Endothelial cell of umbilical vein (primary cell): ENCODE measurements around the gene STAT4. TPM values are rescaled to one million over a fixed set of nuclear protein-coding genes. Genes with fewer than 3 reads are reported as not detected.

Experiments
- BruUV-seq: library from RNA; stranded (reverse); fragments of 400-500 nt; replicated peaks from 2 replicates; lab custom pipeline; 2021; lab: Mats Ljungman, UMichigan
- CTCF ChIA-PET: fragments of 300-600, 350-600 bp; sonication (Branson Sonifier 250); formaldehyde crosslinking; loops from one replicate; lab custom pipeline; 2021; ENCODE audit warnings: antibody characterized with exemption, inconsistent platforms; lab: Charles Lee
- POLR2A ChIA-PET: fragments of 300-600, 350-600 bp; sonication (Branson Sonifier 250); formaldehyde crosslinking; loops from one replicate; lab custom pipeline; 2021; ENCODE audit warnings: antibody characterized with exemption, inconsistent platforms; lab: Charles Lee
- DNase-seq: peaks from one replicate; pipeline ENCODE4 v3.0.0-alpha.2; 2011; ENCODE audit warnings: low read depth, low spot score
- FAIRE-seq: peaks from 2 replicates; lab custom pipeline; 2011; peaks lifted over from hg19 to GRCh38; lab: Jason Lieb, UNC
- H2AFZ ChIP-seq: 2 replicates; pipeline ENCODE4 v1.6.0; 2012; ENCODE audit warnings: low read depth, low read length, control low read depth, inconsistent platforms
- H3K27ac ChIP-seq: 2 replicates; pipeline ENCODE4 v1.5.1; 2011; ENCODE audit warnings: low read depth, mild to moderate bottlenecking, control low read depth, low read length, moderate library complexity; ENCODE audit not compliant: insufficient read depth
- H3K27me3 ChIP-seq, 2 experiments: 2 replicates each; pipeline versions ENCODE4 v1.6.0 to v1.6.1; 2011; ENCODE audit warnings: low read length in 2 of 2, mixed read lengths in 1 of 2; ENCODE audit not compliant: control insufficient read depth in 2 of 2, insufficient read depth in 2 of 2
- H3K36me3 ChIP-seq, 2 experiments: 2 replicates in 1 of 2; 3 replicates in 1 of 2; pipeline ENCODE4 v1.5.1; 2011; ENCODE audit warnings: low read length in 2 of 2, mild to moderate bottlenecking in 1 of 2, moderate library complexity in 1 of 2; ENCODE audit not compliant: control insufficient read depth in 2 of 2, insufficient read depth in 2 of 2; ENCODE audit errors: extremely low read depth in 1 of 2
- H3K4me1 ChIP-seq: 3 replicates; pipeline ENCODE4 v1.5.1; 2011; ENCODE audit warnings: mild to moderate bottlenecking, low read length; ENCODE audit not compliant: control insufficient read depth, insufficient read depth; ENCODE audit errors: extremely low read depth
- H3K4me2 ChIP-seq: 2 replicates; pipeline ENCODE4 v1.6.1; 2011; ENCODE audit warnings: low read length, control low read depth, mixed read lengths; ENCODE audit not compliant: insufficient read depth
- H3K4me3 ChIP-seq, 3 experiments: fragments of 200-600 bp in 1 of 3; sonication (generic), shearing (Covaris generic) in 1 of 3; replicated peaks in 1 of 3; 2 replicates each; pipeline ENCODE4 v1.5.1; 2011 to 2016; ENCODE audit warnings: control low read depth in 3 of 3, low read length in 3 of 3, mild to moderate bottlenecking in 2 of 3, inconsistent platforms in 1 of 3, low read depth in 1 of 3, moderate library complexity in 1 of 3; ENCODE audit not compliant: insufficient read depth in 1 of 3
- H3K79me2 ChIP-seq: 2 replicates; pipeline ENCODE4 v1.6.0; 2012; ENCODE audit warnings: low read length, inconsistent platforms; ENCODE audit not compliant: control insufficient read depth, insufficient read depth
- H3K9ac ChIP-seq: replicated peaks from 2 replicates; pipeline ENCODE3; 2011; ENCODE audit warnings: low read length, control low read depth; ENCODE audit not compliant: insufficient read depth; ENCODE audit errors: extremely low read depth
- H3K9me1 ChIP-seq: replicated peaks from 3 replicates; pipeline ENCODE4 v1.6.0; 2011; ENCODE audit warnings: mild to moderate bottlenecking, low read length; ENCODE audit not compliant: control insufficient read depth, insufficient read depth; ENCODE audit errors: extremely low read depth
- H3K9me3 ChIP-seq: replicated peaks from 2 replicates; pipeline ENCODE4 v1.5.1; 2012; ENCODE audit warnings: low read length, inconsistent platforms; ENCODE audit not compliant: control insufficient read depth, insufficient read depth
- H4K20me1 ChIP-seq: replicated peaks from 2 replicates; pipeline ENCODE3; 2011; ENCODE audit warnings: mild to moderate bottlenecking, low read length; ENCODE audit not compliant: control insufficient read depth, insufficient read depth; ENCODE audit errors: extremely low read depth
- EZH2 ChIP-seq: IDR thresholded peaks from 2 replicates; pipeline ENCODE4 v1.6.1; 2012; ENCODE audit warnings: borderline replicate concordance, low read depth, mild to moderate bottlenecking, moderate library complexity, low read length, inconsistent platforms; ENCODE audit not compliant: severe bottlenecking
- FOS ChIP-seq: IDR thresholded peaks from 2 replicates; pipeline ENCODE4 v1.6.1; 2011; ENCODE audit warnings: mild to moderate bottlenecking, low read length, moderate library complexity, borderline replicate concordance; ENCODE audit not compliant: insufficient read depth
- GATA2 ChIP-seq: IDR thresholded peaks from 2 replicates; pipeline ENCODE4 v1.7.0; 2011; ENCODE audit warnings: low read depth, mild to moderate bottlenecking, moderate library complexity, mixed read lengths, low read length; ENCODE audit not compliant: insufficient read length, insufficient read depth
- JUN ChIP-seq: IDR thresholded peaks from 2 replicates; pipeline ENCODE4 v1.6.1; 2011; ENCODE audit warnings: borderline replicate concordance, low read depth; ENCODE audit not compliant: insufficient read length, insufficient read depth
- MAX ChIP-seq: IDR thresholded peaks from 2 replicates; pipeline ENCODE4 v1.6.1; 2011; ENCODE audit not compliant: insufficient read depth, insufficient read length
- MYC ChIP-seq: IDR thresholded peaks from one replicate; pipeline ENCODE4 v1.6.1; 2011; ENCODE audit warnings: mild to moderate bottlenecking, low read depth, low read length
- POLR2A ChIP-seq: IDR thresholded peaks from 2 replicates; pipeline ENCODE4 v1.6.1; 2012; ENCODE audit warnings: low read depth, mild to moderate bottlenecking, control low read depth, low read length
- POLR2AphosphoS5 ChIP-seq: IDR thresholded peaks from 2 replicates; pipeline ENCODE4 v1.6.1; 2012; ENCODE audit warnings: low read depth, mild to moderate bottlenecking, control low read depth, low read length, moderate library complexity; ENCODE audit not compliant: insufficient read depth
- dilution Hi-C: fragments of 300-500 bp; cut with MboI; formaldehyde crosslinking; loops from one replicate; pipeline ENCODE4 v1.15.0; 2019; ENCODE audit warnings: low sequenced_read_pairs; ENCODE audit not compliant: extremely low pct_ligation_motif_present
- intact Hi-C: fragments of 100-400 bp; cut with micrococcal nuclease; formaldehyde crosslinking; loops from one replicate; pipeline ENCODE4 v1.10.0; 2022
- polyA plus RNA-seq, 4 experiments: library from polyadenylated mRNA; depleted of rRNA in 3 of 4; stranded (reverse) in 3 of 4; unstranded in 1 of 4; fragments of >200 nt; gene quantifications; 2 replicates each; pipeline versions ENCODE4 v1.2.1 to v1.2.3, GENCODE V29; 2011 to 2012; ENCODE audit warnings: missing spikeins in 1 of 4
- total RNA-seq: library from RNA; stranded (reverse); gene quantifications from 2 replicates; pipeline ENCODE4 v1.2.3, GENCODE V29; 2021
- TF ChIP-seq, protein P1 (sequence below), 2 donors: IDR thresholded peaks; 1 replicate in 1 of 2; 2 replicates in 1 of 2; pipeline ENCODE4 v1.5.1; 2011; ENCODE audit warnings: low read length in 2 of 2, mild to moderate bottlenecking in 2 of 2, moderate library complexity in 2 of 2, control low read depth in 1 of 2, inconsistent platforms in 1 of 2, low read depth in 1 of 2; ENCODE audit not compliant: insufficient read depth in 1 of 2; ENCODE audit errors: extremely low read depth in 1 of 2

STAT4 gene
- total and polyA plus RNA-seq, 2 donors (not counting 3 experiments of a cell fraction or from before 2014, with no cell fraction given) = 0.46 to 1.2 TPM

DNA sequence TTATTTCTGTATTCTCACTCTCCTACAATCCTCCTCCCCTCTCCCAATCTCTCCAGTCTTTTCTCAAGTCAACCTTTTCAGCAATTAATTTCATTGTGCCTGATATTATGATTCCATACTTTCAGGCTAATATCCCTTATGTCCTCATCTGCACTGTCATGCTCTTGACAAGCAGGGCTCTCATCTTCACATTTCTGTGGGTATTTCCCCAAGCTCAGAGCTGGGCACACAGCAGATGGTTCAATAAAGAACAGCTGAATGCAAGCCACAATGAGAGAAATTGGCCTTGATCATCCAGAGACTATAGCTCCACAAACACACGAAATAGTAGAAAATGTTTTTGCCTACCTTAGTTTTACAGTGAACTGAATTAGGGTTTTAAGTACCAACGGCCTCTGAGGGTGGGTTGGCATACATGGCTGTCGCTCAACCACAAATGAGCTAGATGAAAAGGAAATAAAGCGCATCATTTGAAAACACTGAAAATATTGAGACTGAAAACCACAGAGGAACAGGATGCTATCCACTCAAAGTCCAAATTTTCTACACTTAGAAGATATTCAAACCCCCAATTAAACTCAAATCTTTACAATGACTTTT is 89.3 kb downstream of the STAT4 start:
- DNase-seq (no peak), FAIRE-seq (peak; percentile 53)
- Histone ChIP-seq H3K27me3 (peaks cover 0 to 2% of the 10 kb centered on the region in 2 experiments), H3K4me2 (no peak overlapping the region), H2AFZ (no peak overlapping the region), H3K36me3 (no peaks in the 10 kb centered on the region), H3K9ac (no peak overlapping the region), H3K4me1 (no peaks in the 10 kb centered on the region), H3K4me3 (no peak overlapping the region), H3K27ac (no peak overlapping the region), H3K9me1 (no peaks in the 10 kb centered on the region), H3K79me2 (no peaks in the 10 kb centered on the region), H3K9me3 (no peaks in the 10 kb centered on the region), H4K20me1 (no peaks in the 10 kb centered on the region)
- TF ChIP-seq EZH2 = no peak
- TF ChIP-seq MAX = no peak
- TF ChIP-seq FOS = no peak
- TF ChIP-seq GATA2 = no peak
- TF ChIP-seq MYC = no peak
- TF ChIP-seq JUN = no peak
- TF ChIP-seq POLR2AphosphoS5 = no peak
- TF ChIP-seq POLR2A = no peak
- TF ChIP-seq, protein P1, sequence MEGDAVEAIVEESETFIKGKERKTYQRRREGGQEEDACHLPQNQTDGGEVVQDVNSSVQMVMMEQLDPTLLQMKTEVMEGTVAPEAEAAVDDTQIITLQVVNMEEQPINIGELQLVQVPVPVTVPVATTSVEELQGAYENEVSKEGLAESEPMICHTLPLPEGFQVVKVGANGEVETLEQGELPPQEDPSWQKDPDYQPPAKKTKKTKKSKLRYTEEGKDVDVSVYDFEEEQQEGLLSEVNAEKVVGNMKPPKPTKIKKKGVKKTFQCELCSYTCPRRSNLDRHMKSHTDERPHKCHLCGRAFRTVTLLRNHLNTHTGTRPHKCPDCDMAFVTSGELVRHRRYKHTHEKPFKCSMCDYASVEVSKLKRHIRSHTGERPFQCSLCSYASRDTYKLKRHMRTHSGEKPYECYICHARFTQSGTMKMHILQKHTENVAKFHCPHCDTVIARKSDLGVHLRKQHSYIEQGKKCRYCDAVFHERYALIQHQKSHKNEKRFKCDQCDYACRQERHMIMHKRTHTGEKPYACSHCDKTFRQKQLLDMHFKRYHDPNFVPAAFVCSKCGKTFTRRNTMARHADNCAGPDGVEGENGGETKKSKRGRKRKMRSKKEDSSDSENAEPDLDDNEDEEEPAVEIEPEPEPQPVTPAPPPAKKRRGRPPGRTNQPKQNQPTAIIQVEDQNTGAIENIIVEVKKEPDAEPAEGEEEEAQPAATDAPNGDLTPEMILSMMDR (IDR thresholded peaks at IDR 0.05; ENCODE audit: extremely low read depth in 1 of 2, insufficient read depth in 1 of 2, low read depth in 1 of 2, low read length in 2 of 2) = no peak
- intact Hi-C loops = no loop called here
- ChIA-PET POLR2A (no interaction called here), CTCF (interaction anchor here (1.1 to 6.0 kb wide), 2 partner anchors 11 to 94 kb away, joined by 3 to 49 read pairs; no protein-coding TSS in a partner anchor)
- dilution Hi-C loops = no loop called here
- no TSS peak for BruUV-seq
